IMR-90 (cell line): ENCODE measurements around the gene ST14.

Source experiments
- BHLHE40 ChIP-seq: fragments of 150-350 bp; IDR thresholded peaks from 2 replicates; pipeline ENCODE4 v1.6.1; 2016; ENCODE audit warnings: mild to moderate bottlenecking, low read depth, low read length
- CEBPB ChIP-seq: IDR thresholded peaks from 2 replicates; pipeline ENCODE4 v1.6.1; 2012; ENCODE audit warnings: low read depth, low read length, improper control_type of control experiment
- FOS ChIP-seq: fragments of 150-350 bp; IDR thresholded peaks from 2 replicates; pipeline ENCODE4 v1.6.1; 2016; ENCODE audit warnings: low read depth, low read length
- MAFK ChIP-seq: IDR thresholded peaks from 2 replicates; pipeline ENCODE4 v1.6.1; 2012; ENCODE audit warnings: low read depth, low read length, improper control_type of control experiment
- MXI1 ChIP-seq: IDR thresholded peaks from 2 replicates; pipeline ENCODE4 v1.6.1; 2012; ENCODE audit warnings: low read depth, mild to moderate bottlenecking, low read length, moderate library complexity, borderline replicate concordance
- POLR2A ChIP-seq: IDR thresholded peaks from 2 replicates; pipeline ENCODE4 v1.6.1; 2012; ENCODE audit warnings: mild to moderate bottlenecking, low read depth, low read length
- RAD21 ChIP-seq: IDR thresholded peaks from 2 replicates; pipeline ENCODE4 v1.6.1; 2012; ENCODE audit warnings: low read length, improper control_type of control experiment
- RCOR1 ChIP-seq: IDR thresholded peaks from 2 replicates; pipeline ENCODE4 v1.6.1; 2012; ENCODE audit warnings: mild to moderate bottlenecking, low read length, improper control_type of control experiment; ENCODE audit not compliant: insufficient replicate concordance
- RFX5 ChIP-seq: IDR thresholded peaks from 2 replicates; pipeline ENCODE4 v1.8.0; 2012; ENCODE audit warnings: low read depth, mild to moderate bottlenecking, low read length, moderate library complexity
- SMC3 ChIP-seq: fragments of 150-350 bp; IDR thresholded peaks from 2 replicates; pipeline ENCODE4 v1.6.1; 2016; ENCODE audit warnings: low read depth, mild to moderate bottlenecking, antibody characterized with exemption, low read length, moderate library complexity
- TF ChIP-seq, protein P1 (sequence below): conservative IDR thresholded peaks from 2 replicates; pipeline ENCODE4 v1.5.1; 2012; ENCODE audit warnings: mild to moderate bottlenecking, low read depth, low read length, improper control_type of control experiment
- TF ChIP-seq, protein P2 (sequence below): fragments of 150-350 bp; IDR thresholded peaks from 2 replicates; pipeline ENCODE4 v1.6.1; 2016; ENCODE audit warnings: low read depth, mild to moderate bottlenecking, low read length, moderate library complexity, borderline replicate concordance
- TF ChIP-seq, protein P3 (sequence below): fragments of 150-350 bp; IDR thresholded peaks from 2 replicates; pipeline ENCODE4 v1.6.1; 2017; ENCODE audit warnings: mild to moderate bottlenecking, antibody characterized with exemption, low read length, low read depth

DNA sequence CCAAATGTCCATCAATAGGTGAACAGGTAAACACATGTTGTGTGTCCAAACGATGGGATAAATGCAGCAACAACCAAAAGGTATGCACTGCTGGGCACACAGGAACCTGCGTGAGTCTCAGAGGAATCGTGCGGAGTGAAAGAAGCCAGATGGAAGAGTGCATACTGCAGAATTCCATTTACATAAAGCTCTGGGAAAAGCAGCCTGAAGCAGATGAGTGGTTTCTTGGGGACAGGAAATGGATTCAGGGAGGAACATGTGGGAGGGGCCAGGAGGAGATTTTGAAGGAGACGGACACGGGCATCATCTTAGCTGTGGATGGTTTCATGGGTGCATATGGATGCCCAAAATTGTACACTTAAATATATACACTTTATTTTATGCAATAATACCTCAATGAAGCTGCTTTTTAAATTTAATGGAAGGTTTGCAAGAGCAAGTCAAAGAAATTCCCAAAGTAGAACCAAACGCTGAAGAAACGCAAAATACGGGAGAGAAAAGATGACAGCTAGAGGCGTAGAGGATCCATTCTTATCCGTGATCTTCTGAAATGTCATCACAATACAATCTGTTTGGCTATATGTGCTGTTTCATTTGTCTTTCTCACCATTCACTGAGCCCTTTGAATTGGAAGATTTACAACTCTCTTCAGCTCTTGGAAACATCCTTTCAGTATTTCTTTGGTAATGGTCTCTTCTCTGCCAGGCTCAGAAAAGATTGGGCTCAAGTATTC, 24.5 kb downstream of the ST14 start:
- TF ChIP-seq, protein P1, sequence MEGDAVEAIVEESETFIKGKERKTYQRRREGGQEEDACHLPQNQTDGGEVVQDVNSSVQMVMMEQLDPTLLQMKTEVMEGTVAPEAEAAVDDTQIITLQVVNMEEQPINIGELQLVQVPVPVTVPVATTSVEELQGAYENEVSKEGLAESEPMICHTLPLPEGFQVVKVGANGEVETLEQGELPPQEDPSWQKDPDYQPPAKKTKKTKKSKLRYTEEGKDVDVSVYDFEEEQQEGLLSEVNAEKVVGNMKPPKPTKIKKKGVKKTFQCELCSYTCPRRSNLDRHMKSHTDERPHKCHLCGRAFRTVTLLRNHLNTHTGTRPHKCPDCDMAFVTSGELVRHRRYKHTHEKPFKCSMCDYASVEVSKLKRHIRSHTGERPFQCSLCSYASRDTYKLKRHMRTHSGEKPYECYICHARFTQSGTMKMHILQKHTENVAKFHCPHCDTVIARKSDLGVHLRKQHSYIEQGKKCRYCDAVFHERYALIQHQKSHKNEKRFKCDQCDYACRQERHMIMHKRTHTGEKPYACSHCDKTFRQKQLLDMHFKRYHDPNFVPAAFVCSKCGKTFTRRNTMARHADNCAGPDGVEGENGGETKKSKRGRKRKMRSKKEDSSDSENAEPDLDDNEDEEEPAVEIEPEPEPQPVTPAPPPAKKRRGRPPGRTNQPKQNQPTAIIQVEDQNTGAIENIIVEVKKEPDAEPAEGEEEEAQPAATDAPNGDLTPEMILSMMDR = no peak
- TF ChIP-seq POLR2A (no peak), RFX5 (no peak), BHLHE40 (no peak), FOS (no peak), MXI1 (no peak), SMC3 (no peak), RCOR1 (no peak), CEBPB (no peak), MAFK (no peak), RAD21 (no peak)
- TF ChIP-seq, protein P2, sequence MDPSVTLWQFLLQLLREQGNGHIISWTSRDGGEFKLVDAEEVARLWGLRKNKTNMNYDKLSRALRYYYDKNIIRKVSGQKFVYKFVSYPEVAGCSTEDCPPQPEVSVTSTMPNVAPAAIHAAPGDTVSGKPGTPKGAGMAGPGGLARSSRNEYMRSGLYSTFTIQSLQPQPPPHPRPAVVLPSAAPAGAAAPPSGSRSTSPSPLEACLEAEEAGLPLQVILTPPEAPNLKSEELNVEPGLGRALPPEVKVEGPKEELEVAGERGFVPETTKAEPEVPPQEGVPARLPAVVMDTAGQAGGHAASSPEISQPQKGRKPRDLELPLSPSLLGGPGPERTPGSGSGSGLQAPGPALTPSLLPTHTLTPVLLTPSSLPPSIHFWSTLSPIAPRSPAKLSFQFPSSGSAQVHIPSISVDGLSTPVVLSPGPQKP = no peak
- TF ChIP-seq, protein P3, sequence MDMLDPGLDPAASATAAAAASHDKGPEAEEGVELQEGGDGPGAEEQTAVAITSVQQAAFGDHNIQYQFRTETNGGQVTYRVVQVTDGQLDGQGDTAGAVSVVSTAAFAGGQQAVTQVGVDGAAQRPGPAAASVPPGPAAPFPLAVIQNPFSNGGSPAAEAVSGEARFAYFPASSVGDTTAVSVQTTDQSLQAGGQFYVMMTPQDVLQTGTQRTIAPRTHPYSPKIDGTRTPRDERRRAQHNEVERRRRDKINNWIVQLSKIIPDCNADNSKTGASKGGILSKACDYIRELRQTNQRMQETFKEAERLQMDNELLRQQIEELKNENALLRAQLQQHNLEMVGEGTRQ = no peak
